SK-N-SH (cell line): Measurements from ENCODE around the gene CFAP20DC.

ENCODE experiments used
- CHD2 ChIP-seq: fragments of 150-350 bp; IDR thresholded peaks from 2 replicates; pipeline ENCODE4 v1.6.1; 2018; ENCODE audit warnings: low read length; ENCODE audit not compliant: partially characterized antibody
- EP300 ChIP-seq, 2 experiments: IDR thresholded peaks; 2 replicates each; pipeline versions ENCODE4 v1.4.0 to v1.6.1; 2012; ENCODE audit warnings: borderline replicate concordance in 1 of 2, low read depth in 1 of 2, low read length in 1 of 2
- EZH2phosphoT487 ChIP-seq: fragments of 200-600 bp; sonication (generic); IDR thresholded peaks from 2 replicates; pipeline ENCODE4 v1.6.1; 2017; ENCODE audit warnings: low read depth, mixed run types, mild to moderate bottlenecking, antibody characterized with exemption, moderate library complexity, borderline replicate concordance
- MEF2A ChIP-seq: IDR thresholded peaks from 2 replicates; pipeline ENCODE4 v1.4.0; 2012; ENCODE audit warnings: low read depth, borderline replicate concordance
- RAD21 ChIP-seq: IDR thresholded peaks from 2 replicates; pipeline ENCODE4 v1.6.1; 2012; ENCODE audit warnings: mild to moderate bottlenecking, low read length
- SIN3A ChIP-seq: IDR thresholded peaks from 2 replicates; pipeline ENCODE4 v1.6.1; 2012; ENCODE audit warnings: low read depth, mild to moderate bottlenecking, low read length, moderate library complexity, borderline replicate concordance

GRCh38 chr3:59017617-59017984, 32.2 kb downstream of the CFAP20DC start:
- TF ChIP-seq EP300 (IDR thresholded peaks at IDR 0.05; ENCODE audit: borderline replicate concordance in 1 of 2, low read depth in 1 of 2, low read length in 1 of 2) = no peak
- no peak for TF ChIP-seq CHD2
- TF ChIP-seq RAD21 = no peak
- no peak for TF ChIP-seq MEF2A
- no peak for TF ChIP-seq EZH2phosphoT487
- TF ChIP-seq SIN3A = no peak
